PC-3 (cell line): ENCODE results near the gene OSBPL1A. TPM values are rescaled to one million over a fixed set of nuclear protein-coding genes. Genes with fewer than 3 reads are reported as not detected.
A peak's percentile ranks its signal among the peaks of the same experiment; 100 is the strongest.

Experiments used
- ATAC-seq: fragments of 200-7000 bp; cut with Tn5 transposase; 2 replicates; pipeline ENCODE4 v1.9.1; 2020; ENCODE audit warnings: mild to moderate bottlenecking, moderate library complexity
- BruUV-seq: library from RNA; stranded (reverse); fragments of 400-500 nt; replicated peaks from 2 replicates; lab custom pipeline; 2021; lab: Mats Ljungman, UMichigan
- CTCF ChIA-PET: fragments of 300-600 bp; sonication (Branson Sonifier 250); formaldehyde crosslinking; loops from one replicate; lab custom pipeline; 2022; ENCODE audit warnings: antibody characterized with exemption; lab: Charles Lee
- POLR2A ChIA-PET: fragments of 300-600 bp; sonication (Branson Sonifier 250); formaldehyde crosslinking; loops from one replicate; lab custom pipeline; 2022; ENCODE audit warnings: antibody characterized with exemption; ENCODE audit not compliant: unreplicated experiment; lab: Charles Lee
- DNase-seq: peaks from one replicate; pipeline ENCODE4 v3.0.0-alpha.2; 2015
- H2AFZ ChIP-seq: fragments of 300-600 bp; sonication (generic); 2 replicates; pipeline ENCODE4 v1.6.0; 2016; ENCODE audit warnings: antibody characterized with exemption, low read length
- H3F3A ChIP-seq: fragments of 300-600 bp; sonication (generic); one replicate; pipeline ENCODE4 v1.6.0; 2017; ENCODE audit warnings: antibody characterized with exemption, low read length, control low read depth, mild to moderate bottlenecking; ENCODE audit not compliant: unreplicated experiment
- H3K27ac ChIP-seq: fragments of 300-600 bp; sonication (generic); 2 replicates; pipeline ENCODE4 v1.5.1; 2016; ENCODE audit warnings: mild to moderate bottlenecking, low read length
- H3K27me3 ChIP-seq: fragments of 300-600 bp; sonication (generic); 2 replicates; pipeline ENCODE4 v1.6.1; 2016; ENCODE audit warnings: low read length, mixed read lengths
- H3K36me3 ChIP-seq: fragments of 300-600 bp; sonication (generic); 2 replicates; pipeline ENCODE4 v1.6.1; 2016; ENCODE audit warnings: low read depth, mixed run types, low read length, mixed read lengths
- H3K4me1 ChIP-seq: fragments of 300-600 bp; sonication (generic); 2 replicates; pipeline ENCODE4 v1.5.1; 2016; ENCODE audit warnings: low read length; ENCODE audit not compliant: insufficient read depth
- H3K4me2 ChIP-seq: fragments of 300-600 bp; sonication (generic); 2 replicates; pipeline ENCODE4 v1.6.0; 2016; ENCODE audit warnings: low read length
- H3K4me3 ChIP-seq: fragments of 300-600 bp; sonication (generic); 2 replicates; pipeline ENCODE4 v1.5.1; 2016; ENCODE audit warnings: mild to moderate bottlenecking, low read length, mixed read lengths
- H3K79me2 ChIP-seq: fragments of 300-600 bp; sonication (generic); 2 replicates; pipeline ENCODE4 v1.6.1; 2017; ENCODE audit warnings: low read length, mixed read lengths
- H3K9ac ChIP-seq: fragments of 300-600 bp; sonication (generic); 2 replicates; pipeline ENCODE4 v1.6.0; 2016; ENCODE audit warnings: mild to moderate bottlenecking, low read length
- H3K9me2 ChIP-seq: fragments of 300-600 bp; sonication (generic); replicated peaks from 2 replicates; pipeline ENCODE4 v1.6.1; 2016; ENCODE audit warnings: mixed run types, low read length, mixed read lengths
- H3K9me3 ChIP-seq: fragments of 300-600 bp; sonication (generic); 2 replicates; pipeline ENCODE4 v1.6.1; 2016; ENCODE audit warnings: low read length, mixed read lengths
- H4K20me1 ChIP-seq: fragments of 300-600 bp; sonication (generic); 2 replicates; pipeline ENCODE4 v1.6.1; 2016; ENCODE audit warnings: low read length, mixed read lengths
- EZH2 ChIP-seq: fragments of 300-600 bp; sonication (generic); IDR thresholded peaks from one replicate; pipeline ENCODE4 v1.6.1; 2017; ENCODE audit warnings: antibody characterized with exemption, mild to moderate bottlenecking, low read length; ENCODE audit not compliant: unreplicated experiment
- EZH2phosphoT487 ChIP-seq: fragments of 300-600 bp; sonication (generic); IDR thresholded peaks from 2 replicates; pipeline ENCODE4 v1.6.1; 2018; ENCODE audit warnings: mild to moderate bottlenecking, antibody characterized with exemption, low read length, borderline replicate concordance
- intact Hi-C: fragments of 100-400 bp; cut with micrococcal nuclease; formaldehyde crosslinking; loops from 2 replicates; pipeline ENCODE4 v1.9.0; 2023
- total RNA-seq: library from RNA; depleted of rRNA; stranded (reverse); fragments of >200 nt; gene quantifications from 2 replicates; pipeline ENCODE4 v1.2.3, GENCODE V29; 2014
- TF ChIP-seq, protein P1 (sequence below): fragments of 300-600 bp; sonication (generic); conservative IDR thresholded peaks from 2 replicates; pipeline ENCODE4 v1.5.1; 2017; ENCODE audit warnings: antibody characterized with exemption, low read depth, mild to moderate bottlenecking, low read length

Gene OSBPL1A
- total RNA-seq, 1 experiment from 2014 or later: 39.7 TPM

GRCh38 chr18:24413148-24413547 lies 15.5 kb upstream of the OSBPL1A start:
- no peak overlapping the region for H3K9ac ChIP-seq
- intact Hi-C loops: loop anchor here (1.0 kb wide), 1 partner anchor 54 kb away; no protein-coding TSS in a partner anchor

GRCh38 chr18:24408496-24408895 lies 10.9 kb upstream of the OSBPL1A start:
- CTCF ChIA-PET: no interaction called here
- intact Hi-C loops: no loop called here
- Histone ChIP-seq H3K4me1 (no peaks in the 10 kb centered on the region), H2AFZ (no peak overlapping the region), H3K4me3 (no peak overlapping the region), H4K20me1 (no peaks in the 10 kb centered on the region), H3K27me3 (no peaks in the 10 kb centered on the region), H3K9me2 (no peaks in the 10 kb centered on the region), H3K9me3 (no peaks in the 10 kb centered on the region), H3K27ac (no peak overlapping the region), H3K9ac (no peak overlapping the region), H3K79me2 (no peaks in the 10 kb centered on the region), H3K4me2 (no peak overlapping the region), H3F3A (no peaks in the 10 kb centered on the region), H3K36me3 (no peaks in the 10 kb centered on the region)
- ATAC-seq: no peak
- DNase-seq: no peak
- POLR2A ChIA-PET: no interaction called here
- no TSS peak for BruUV-seq
- TF ChIP-seq EZH2phosphoT487: no peak
- no peak for TF ChIP-seq EZH2
- TF ChIP-seq, protein P1, sequence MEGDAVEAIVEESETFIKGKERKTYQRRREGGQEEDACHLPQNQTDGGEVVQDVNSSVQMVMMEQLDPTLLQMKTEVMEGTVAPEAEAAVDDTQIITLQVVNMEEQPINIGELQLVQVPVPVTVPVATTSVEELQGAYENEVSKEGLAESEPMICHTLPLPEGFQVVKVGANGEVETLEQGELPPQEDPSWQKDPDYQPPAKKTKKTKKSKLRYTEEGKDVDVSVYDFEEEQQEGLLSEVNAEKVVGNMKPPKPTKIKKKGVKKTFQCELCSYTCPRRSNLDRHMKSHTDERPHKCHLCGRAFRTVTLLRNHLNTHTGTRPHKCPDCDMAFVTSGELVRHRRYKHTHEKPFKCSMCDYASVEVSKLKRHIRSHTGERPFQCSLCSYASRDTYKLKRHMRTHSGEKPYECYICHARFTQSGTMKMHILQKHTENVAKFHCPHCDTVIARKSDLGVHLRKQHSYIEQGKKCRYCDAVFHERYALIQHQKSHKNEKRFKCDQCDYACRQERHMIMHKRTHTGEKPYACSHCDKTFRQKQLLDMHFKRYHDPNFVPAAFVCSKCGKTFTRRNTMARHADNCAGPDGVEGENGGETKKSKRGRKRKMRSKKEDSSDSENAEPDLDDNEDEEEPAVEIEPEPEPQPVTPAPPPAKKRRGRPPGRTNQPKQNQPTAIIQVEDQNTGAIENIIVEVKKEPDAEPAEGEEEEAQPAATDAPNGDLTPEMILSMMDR: no peak

More at GRCh38 chr18:24413148-24413547, 15.5 kb upstream of the OSBPL1A start:
- no peak overlapping the region for H2AFZ ChIP-seq
- TF ChIP-seq EZH2phosphoT487 (no peak), EZH2 (no peak)
- TF ChIP-seq, protein P1: peak; percentile 49; the same call in 1 of the 2 replicates
- no peaks in the 10 kb centered on the region for H3K79me2 ChIP-seq
- POLR2A ChIA-PET: no interaction called here
- no TSS peak for BruUV-seq
- H3K36me3 ChIP-seq: no peaks in the 10 kb centered on the region
- H3K9me2 ChIP-seq: no peaks in the 10 kb centered on the region
- ATAC-seq (peak; percentile 57), DNase-seq (peak; percentile 25)
- no peak overlapping the region for H3K4me3 ChIP-seq
- CTCF ChIA-PET: interaction anchor here (0.6 to 0.9 kb wide), 3 partner anchors 51 to 433 kb away, joined by 3 read pairs; no protein-coding TSS in a partner anchor
- H3K27me3 ChIP-seq: no peaks in the 10 kb centered on the region
- H3K4me2 ChIP-seq: no peak overlapping the region
- H3K9me3 ChIP-seq: no peaks in the 10 kb centered on the region
- no peaks in the 10 kb centered on the region for H3F3A ChIP-seq
- H3K4me1 ChIP-seq: no peaks in the 10 kb centered on the region
- H4K20me1 ChIP-seq: no peaks in the 10 kb centered on the region
- no peak overlapping the region for H3K27ac ChIP-seq

DNA sequence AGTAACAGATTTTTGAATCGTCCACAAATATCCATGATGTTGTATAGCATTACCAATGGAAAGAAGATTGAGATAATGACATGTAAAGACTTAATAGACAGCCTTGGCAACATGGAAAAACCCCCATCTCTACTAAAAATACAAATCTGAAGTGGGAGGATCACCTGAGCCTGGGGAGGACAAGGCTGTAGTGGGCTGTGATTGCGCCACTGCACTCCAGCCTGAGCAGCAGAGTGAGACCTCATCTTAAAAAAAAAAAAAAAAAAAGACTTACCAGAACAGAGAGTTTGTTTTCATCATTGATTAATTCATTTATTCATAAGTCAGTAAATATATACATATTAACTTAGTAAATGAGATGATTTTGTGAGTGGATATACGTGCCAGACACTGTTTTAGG lies 7.0 kb upstream of the OSBPL1A start:
- TF ChIP-seq EZH2: no peak
- no peak for TF ChIP-seq EZH2phosphoT487
- TF ChIP-seq, protein P1: no peak
- POLR2A ChIA-PET: no interaction called here
- Histone ChIP-seq H2AFZ (no peak overlapping the region), H3K9ac (no peak overlapping the region), H3K27me3 (no peaks in the 10 kb centered on the region), H3K9me3 (no peaks in the 10 kb centered on the region), H3K4me1 (0 out of 2 replicates have a peak, but pooled peaks cover 5% of the 10 kb centered on the region), H3K4me3 (no peak overlapping the region), H3K4me2 (no peak overlapping the region), H3K9me2 (no peaks in the 10 kb centered on the region), H3F3A (no peaks in the 10 kb centered on the region), H3K27ac (no peak overlapping the region), H3K79me2 (no peaks in the 10 kb centered on the region), H3K36me3 (no peaks in the 10 kb centered on the region), H4K20me1 (no peaks in the 10 kb centered on the region)
- ATAC-seq (no peak), DNase-seq (no peak)
- no TSS peak for BruUV-seq
- intact Hi-C loops: no loop called here
- CTCF ChIA-PET: no interaction called here
